Activated CD4-positive, alpha-beta T cell treated with anti-CD3 and anti-CD28 coated beads for 4 hours (primary cell): ENCODE data around the gene MMEL1.
"Not testable (repeated sequence)": the region's sequence is repeated elsewhere in the genome, so short reads cannot be mapped to it uniquely, and the experiment has no call there.

Source experiments
- DNase-seq, 2 donors: peaks; one replicate each; pipeline ENCODE4 v3.0.0-alpha.2; 2020

MMEL1 gene

DNA sequence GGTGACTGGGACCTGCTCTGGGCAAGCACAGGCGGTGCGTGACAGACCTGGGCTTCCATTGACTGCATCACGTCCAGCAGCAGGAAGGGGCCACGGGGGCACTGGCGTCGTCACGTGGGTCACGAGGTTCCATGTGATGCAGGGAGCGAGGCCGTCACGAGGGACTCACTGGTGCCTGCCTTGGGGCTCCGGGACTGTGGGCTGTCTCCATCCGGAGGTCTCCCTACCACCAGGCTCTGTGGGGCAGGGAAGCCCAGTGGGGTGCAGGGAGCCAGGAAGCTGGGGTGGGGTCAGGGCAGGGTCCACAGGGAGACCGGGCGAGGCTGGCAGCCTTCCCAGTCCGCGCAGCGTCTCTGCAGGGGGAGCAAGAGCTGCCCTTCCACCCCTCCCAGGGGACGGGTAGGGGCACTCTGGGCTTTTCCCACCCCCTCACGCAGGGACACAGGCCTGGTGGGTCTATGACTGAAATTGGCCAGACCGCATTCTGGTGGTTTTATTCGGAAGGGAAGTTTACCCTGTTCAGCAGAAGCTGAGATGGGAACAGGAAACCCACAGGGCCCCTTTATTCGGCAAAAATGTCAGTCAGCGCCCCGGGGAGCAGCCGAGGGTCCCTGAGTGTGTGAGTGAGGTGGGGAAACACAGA, 77.1 kb downstream of the MMEL1 start:
- DNase-seq: peak; percentile 64 to 67

DNA sequence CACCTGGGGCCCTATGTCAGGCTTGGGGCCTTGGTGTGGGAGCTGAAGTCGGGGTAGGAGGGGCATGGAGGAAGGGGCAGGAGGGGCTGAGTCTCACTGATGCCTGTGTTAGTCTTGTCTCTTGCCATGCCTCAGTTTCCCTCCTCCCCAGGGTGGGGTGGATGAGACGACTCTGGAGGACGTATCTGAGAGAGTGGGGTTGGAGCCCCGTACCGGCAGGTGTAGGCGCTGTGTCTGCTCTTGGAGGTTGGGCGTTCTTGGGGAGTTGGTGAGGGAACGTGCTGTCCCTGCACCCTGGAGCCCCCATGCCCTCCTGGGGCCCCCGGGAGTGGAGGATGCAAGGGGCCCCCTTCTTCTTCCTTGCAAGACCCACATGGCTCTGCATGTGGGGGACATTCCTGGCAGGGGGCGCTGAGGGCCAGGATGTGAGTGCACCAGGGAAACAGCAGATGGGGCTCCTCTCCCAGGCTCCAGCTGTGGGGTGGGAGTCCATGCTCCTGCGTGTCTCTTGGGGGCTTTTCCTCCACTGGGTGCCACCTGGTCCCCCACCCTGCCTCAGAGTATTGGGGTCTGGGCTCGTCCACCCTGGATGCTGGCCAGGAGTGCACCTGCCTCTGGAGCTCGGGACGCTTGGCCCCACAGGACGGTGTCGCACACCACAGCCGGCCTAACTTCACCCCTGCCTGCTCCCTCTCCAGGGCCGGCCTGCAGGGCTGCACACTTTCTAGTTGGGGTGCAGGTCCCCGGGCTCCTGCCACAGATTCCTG, 78.0 kb downstream of the MMEL1 start:
- DNase-seq: peak; percentile 56 to 61

DNA sequence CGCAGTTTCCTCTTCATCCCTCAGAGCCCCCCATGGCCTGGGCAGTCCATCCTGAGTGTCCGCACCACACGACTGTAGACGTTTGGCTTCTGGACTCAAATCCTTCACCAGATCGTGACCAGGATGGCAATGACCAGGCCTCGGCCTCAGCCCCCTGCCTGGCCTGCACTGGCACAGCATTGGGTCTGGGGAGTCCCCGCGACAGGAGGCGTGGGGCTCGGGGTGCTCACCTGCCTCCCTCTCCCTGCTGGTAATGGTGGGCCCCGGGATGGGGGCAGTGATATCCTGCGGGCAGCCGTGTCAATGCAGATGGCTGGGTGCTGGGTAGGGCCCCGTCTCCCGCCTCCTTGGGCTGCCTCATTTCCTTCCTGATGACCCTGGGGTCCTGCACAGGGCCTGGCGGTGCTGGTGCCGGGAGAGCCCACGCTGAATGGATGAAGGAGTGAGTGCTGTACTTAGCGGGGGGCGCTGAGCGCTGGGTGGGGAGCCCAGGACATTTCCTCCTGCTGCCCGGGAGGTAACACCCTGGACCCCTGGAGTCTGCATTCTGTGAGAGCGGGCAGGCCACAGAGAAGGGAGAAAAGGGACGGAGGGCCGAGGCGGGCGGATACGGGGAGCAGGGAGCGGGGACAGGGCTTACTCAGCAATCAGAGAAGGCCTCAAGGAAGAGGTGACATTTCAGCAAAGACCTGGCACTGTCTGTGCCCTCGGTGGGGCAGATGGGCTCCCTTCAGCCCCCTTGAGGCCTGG, 78.8 kb downstream of the MMEL1 start:
- no peak for DNase-seq

DNA sequence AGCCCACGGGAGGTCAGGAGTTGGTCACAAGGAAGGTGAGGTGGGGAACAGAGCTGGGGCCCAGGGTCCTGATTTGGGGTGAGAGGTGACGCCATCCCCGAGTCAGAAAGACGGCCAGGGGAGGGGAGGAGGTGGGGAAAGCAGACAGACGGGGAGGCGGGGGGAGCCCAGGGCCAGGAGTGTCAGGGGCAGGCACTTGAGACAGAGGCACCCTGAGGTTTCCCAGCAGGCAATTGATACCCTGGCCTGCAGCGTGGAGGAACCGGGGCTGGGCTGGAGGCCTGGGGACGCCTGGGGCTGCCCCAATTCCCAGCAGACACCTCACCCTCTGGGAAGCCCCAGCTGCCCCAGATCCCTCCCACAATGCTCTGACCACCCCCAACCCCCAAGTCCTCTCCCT, 79.7 kb downstream of the MMEL1 start:
- DNase-seq: not testable (repeated sequence)

DNA sequence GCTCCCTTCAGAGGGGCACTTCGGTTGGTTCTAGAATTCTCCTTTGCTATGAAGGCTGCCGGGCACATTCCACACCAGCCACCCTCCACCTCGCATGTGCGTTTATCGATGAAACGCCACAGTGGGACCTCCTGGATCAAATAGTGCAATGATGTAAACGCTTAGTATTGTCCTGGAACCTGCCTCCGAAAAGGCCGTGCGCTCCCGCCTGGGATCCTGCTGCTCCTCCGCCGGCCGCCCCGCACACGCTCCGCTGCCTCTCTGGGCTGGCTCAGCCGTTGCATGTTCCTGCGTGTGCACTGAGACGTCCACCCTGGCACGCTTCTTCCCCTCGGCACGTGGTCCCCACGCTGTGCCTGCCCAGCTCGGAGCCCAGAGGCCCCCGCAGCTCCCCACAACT, 80.6 kb downstream of the MMEL1 start:
- no peak for DNase-seq

DNA sequence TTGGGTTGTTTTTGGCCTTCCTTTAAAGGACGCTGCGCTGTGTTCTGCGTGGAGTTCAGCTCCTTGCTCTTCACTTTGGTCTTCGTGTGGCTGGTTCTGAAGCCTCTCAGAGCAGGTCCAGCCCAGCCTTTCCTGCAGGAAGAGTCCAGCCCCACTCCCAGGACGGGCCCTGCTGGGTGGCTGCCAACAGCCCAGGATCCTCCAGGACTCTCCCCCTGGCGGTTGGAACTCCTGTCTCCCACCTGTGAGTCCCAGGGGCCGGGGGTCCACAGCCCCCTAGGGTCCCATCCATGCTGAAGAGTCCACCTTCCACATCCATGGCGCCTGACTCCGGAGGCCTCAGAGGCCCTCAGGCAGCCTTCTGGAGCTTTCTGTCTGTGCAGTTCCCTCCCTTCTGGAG, 81.3 kb downstream of the MMEL1 start:
- DNase-seq: not testable (repeated sequence)

DNA sequence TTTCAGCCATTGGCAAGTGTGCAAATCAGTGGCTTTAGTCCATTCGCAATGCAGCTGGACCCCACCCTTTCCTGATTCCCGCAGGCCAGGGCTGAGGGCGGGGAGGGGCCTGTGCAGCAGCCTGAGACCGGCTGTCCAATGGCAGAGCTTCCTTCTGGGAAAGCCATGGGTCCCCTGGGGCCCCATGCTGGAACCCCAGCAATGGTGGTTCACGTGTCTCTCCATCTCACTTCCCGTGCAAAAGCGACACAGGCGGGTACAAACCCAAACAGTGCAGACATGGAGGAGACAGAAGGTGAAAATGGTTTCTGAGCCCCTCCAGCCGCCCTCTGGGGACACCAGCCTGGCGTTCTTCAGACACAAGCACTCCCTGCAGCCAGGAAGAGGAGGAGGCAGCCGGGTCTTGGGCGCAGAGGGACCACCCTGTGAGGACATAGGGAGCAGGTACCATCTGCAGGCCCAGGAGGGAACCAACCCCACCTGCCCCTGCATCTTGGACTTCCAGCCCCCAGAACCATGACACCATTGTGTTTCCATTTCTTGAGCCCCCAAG, 82.4 kb downstream of the MMEL1 start:
- not testable (repeated sequence) for DNase-seq

DNA sequence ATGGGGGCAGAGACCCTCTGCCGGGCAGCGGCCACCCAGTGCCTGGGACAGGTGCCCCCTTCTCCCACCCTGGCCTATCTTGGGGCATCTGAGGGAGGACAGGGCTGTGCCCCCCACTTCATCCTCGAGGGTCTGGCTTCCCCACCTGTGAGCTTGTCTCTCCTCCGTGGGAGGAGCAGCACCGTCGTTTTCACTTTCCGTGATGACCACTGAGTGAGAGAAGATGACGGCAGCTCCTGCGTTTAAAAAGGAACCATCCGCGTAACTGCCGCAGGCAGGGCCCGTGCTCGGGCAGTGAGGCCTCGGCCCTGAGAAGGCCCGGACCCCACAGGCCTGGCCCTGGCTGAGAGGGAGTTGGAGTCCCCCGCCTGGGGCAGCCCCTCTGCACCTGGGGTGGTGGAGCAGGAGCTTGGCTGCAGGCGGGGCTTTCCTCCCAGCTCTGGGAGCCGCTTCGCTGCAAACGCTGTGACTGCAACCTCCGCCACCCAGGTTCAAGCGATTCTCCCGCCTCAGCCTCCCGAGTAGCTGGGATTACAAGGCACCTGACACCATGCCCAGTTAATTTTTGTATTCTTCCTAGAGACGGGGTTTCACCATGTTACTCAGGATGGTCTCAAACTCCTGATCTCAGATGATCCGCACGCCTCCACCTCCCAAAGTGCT, 83.3 kb downstream of the MMEL1 start:
- not testable (repeated sequence) for DNase-seq

DNA sequence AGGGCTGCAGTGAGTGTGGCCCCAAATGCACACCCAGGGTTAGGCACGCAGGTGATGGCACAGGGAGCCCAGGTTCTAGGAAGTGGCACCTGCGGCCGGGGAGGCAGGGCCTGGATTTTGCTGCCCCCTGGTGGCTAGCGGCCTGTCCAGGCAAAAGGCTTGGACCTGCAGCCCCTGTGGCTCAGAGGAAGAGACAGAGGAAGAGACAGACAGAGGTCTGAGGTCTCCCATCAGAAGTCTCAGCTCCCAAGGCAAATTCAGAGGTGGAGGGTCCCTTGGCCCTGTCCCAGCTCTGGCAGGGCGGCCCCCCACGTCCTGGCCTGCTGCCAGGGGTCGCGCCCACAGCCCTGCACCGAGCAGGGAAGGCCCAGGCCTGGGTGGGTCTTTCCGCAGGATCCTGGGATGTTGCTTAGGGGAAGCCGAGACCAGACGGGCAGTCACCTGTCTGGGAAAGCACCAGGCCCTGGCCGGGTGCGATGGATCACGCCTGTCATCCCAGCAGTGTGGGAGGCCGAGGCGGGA, 84.7 kb downstream of the MMEL1 start:
- DNase-seq: peak; percentile 84 to 87

DNA sequence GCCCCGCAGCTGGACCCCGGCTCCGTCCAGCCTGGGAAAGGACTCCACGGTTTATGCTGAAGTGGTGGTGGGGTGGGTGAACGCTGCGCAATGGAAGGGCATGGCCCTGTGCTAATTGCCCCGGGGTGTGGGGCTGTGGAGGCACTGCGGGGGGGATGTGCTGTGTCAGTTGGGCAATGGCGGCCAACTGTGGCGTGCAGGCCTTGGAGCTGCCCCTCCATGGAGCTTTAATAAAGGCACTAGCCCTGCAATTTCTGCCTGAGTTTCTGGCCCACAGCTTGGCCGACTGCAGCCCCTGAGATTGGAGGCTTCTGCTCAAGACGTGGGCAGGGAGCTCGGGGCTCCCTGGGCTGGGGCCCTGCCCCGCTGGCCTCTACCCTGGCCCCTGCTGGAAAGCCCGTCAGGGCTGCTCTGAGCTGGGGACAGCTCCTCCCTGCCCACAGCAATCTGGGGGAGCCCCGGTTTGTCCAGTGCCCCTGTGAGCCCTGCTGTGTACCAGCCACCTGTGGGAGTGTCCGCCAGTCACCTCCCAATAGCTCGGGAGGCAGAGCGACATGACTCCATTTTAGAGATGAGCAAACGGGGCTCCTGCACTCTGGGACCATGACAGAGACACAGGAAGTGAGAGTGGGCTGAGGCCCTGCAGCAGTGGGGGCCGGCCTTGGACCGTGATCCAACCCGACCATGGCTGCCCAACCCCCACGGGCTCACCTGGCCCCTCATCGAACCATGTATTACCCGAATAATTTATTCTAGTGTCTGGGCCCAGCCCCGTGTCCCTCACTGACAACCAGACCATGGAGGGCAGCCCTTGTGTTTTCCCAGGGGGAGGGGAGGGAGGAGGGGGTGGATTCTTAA, 85.4 kb downstream of the MMEL1 start:
- peak in 1 of 2 donors; percentile 45 for DNase-seq

DNA sequence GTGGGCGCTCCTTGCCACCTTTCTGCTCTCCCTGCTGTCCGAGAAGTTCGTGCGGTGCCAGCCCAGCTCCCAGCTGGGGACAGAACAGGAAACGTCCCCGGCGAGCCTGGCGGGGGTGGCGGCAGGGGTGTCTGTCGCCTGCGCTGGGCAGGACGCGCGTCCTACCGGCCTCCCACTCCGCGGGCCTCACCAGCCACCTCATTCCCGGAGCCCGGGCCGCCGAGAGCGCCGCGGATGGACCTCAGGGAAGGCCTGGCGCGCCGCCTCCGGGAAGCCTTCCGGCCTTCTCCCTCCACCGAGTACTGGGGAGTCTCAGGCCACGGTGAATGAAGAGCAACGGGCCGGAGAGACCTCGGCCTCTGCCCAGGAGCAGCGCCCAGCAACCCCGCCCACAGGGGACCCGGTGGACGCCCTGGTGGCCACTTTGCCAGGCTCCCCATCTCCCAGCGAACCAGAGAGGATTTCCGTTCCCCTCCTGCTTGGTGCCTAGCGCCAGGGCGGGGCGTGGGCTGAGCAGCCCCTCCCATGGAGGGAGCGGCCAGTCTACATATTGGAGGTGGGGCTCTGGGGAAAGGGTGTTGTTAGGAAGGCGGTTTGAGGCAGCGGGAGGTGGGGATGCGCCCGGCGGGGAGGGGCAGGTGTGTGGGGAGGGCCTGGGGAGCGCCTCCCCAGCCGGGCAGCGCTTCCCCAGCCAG, 86.2 kb downstream of the MMEL1 start:
- peak; percentile 75 to 77 for DNase-seq

DNA sequence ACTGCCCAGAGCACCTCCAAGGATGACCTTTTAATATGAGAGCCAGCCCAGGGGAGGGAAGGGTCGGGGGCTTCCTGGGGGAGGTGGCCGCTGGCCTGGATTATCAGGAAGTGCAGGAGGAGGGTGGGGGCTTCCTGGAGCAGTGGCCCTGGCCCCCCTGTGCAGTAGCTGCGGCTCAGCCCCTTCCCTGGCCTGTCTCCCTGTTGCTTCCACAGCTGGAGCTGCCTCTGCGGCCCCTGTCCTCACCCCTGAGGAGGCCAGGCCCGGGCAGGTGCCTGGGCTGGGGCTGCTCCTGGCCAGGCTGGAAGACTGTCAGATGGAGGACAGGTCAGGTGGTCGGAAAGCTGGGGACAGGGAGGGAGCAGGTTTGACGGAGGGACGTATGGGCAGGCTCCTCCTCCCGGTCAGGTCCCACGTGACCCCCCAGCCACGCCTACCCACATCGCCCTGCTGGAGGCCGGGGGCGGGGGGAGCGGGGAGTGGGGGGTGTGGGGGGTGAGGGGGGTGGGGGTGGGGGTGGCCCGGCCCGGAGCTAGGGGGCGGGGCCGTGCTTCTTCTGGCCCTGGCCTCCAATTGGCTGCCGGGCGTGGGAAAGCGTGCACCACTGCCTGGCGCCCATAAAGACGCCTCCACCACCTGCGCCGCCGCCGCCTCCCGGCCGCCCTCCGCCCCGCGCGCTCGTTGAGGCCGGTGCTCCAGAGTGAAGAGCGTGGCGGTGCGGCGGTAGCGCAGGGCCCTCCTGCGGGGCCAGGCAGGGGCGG, 86.9 kb downstream of the MMEL1 start:
- peak; percentile 86 to 94 for DNase-seq

DNA sequence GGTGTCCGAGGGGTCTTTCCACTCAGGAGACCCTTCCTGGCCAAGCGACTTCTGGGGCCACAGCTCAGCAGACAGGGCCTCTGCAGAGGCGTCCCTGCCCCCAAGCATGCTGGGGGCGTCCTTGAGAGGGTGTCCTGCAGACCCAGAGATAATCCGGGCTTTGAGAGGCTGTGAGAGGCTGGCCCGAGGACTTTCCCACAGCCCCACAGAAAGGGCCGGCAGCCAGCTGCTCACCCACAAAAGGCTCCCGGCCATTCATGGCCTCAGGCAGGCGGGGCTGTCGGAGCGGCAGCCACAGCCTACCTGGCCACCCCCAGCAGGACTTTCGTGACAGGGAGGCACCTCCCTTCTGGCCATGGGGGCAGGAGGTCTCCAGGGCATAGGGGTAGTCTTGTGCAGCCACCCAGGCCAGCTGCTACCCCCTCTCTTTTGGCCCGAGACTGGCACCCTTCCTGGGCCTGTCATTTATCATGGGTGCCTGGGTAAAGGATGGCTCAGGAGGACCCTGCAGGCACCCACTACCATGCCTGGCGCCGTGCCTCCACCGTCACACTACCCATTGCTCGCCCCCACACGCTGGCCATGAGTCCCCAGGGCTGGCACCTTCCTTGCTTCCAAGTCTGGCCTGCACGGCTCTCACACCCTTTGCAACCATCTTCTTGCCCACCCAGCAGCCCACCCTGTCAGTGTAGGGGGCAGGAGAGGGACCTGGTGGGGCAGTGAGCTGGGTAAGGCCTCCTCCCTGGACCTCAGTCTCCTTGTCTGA, 87.8 kb downstream of the MMEL1 start:
- no peak for DNase-seq

DNA sequence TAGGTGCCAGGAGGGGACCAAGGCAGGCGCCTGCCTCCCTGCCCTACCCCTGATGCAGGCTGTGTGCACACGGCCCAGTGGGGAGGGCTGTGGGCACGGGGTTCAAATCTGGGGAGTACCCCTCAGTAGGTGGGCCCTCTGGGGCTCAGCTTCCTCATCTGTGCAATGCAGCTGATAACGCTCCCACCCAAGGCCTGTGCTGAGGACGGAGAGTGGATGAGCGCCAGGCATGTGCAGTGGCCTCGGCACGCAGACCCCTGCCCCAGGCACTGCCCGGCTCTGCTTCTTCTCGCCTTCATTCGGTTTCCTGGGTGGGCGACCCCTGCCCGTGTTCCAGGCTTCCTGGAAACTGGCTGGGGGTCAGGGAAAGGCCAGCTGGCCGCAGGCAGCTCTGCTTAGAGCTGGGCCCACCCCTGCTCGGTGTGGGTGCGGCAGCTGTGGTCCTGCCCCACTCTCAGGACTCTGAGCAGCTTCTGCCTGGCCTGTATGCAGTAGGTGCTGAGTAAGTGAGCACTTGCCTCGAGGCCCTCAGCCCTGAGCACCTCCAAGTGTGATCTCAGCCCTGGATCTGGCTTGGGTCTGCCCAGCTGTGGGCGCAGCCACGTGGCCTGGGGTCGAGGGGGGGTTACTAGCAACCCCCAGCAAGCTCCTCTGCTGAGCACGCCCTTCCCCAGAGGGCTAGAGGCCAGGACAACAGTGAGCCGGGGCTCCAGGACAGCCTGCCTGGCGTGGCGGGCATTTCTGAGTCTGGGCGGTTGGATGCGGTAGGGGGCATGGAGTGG, 88.5 kb downstream of the MMEL1 start:
- DNase-seq: no peak

DNA sequence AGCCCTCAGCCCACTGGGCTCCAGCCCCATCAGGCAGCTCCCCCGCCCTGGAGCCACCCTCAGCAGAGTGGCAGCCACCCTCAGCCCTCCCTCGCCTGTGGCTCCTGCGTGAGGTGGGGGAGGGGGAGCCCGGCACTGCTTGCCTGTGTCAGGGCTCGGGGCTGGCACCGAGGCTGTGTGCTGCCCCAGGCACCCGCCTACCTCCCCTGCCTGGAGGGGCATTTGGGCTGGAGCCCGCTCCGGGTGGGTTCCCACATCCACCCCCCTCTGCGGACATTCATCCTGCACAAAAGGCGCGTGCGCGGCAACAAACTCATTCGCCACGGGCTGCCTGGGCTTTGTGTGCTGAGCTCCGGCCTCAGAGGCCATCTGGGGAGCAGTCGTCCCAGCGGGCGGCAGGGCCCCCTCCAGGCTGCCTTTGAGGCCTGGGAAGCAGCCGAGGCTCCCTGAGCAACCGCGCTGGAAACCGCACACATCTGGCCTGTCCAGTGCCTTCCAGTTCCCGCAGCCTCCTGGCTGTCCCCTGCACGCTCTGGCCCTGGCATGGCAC, 89.2 kb downstream of the MMEL1 start:
- DNase-seq: peak in 1 of 2 donors; percentile 47

DNA sequence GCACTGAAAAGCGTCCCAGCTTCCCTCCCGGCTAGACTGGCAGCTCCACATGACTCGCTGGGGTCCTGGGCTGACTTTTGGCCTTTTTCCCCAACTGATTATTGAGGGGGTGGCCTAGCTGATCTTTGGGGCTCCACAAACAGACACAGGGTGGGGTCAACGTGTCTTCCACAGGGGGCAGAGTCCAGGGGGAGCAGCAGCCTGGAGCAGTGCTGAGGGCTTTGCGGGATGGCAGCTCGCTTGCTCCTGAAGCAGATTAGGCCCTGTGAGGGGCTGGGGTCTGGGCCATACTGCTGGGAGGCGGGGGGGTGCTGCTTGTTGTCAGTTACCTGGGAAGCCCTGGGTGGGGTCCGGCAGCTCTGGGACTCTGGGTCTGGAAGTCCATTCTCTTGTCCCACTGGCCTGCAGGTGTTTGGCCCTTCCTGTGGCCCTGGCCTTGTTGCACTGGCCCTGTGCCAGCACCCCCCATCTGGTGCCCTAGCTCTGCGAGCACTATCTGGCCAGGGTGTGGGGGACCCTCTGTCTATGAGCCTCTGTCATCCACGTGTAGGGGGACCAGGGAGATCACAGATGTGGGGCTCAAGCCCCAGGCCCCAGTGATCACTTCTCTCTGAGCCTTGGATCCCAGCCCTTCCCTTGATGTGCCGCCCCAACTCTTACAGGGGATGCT, 90.4 kb downstream of the MMEL1 start:
- no peak for DNase-seq

DNA sequence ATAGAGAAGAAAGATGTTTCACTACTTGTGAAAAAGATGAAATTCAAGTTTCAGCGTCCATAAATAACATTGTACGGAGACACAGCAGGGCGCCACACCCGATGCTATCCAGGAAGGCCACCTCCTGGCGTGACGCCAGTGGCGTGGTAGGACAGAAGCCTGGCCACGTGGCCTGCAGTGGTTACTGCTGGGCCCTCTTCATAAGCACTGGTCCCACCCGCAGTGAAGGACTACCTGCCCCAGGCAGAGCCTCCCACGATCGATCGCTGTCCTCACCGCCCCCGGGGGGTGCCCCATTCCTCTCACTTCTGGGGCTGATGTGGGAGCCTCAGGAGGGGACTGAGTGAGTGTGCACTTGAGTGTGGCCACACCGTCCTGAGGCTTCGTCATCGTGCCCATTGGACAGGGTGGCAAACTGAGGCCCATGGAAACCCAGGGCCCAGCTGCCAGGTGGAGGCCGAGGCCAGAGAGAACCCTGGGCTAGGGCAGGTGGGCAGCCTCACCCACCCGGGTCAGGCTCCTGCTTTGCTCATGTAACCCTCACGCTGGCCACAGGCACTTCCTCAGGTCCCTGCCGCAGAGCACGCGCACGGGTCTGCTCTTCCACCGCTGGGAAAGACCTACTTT, 91.1 kb downstream of the MMEL1 start:
- no peak for DNase-seq
